HG03097 (cell line): Measurements from ENCODE around the gene FGGY.

Source experiments
- ATAC-seq: cut with Tn5 transposase; IDR thresholded peaks from one replicate; pipeline ENCODE4 v1.9.1; 2021; ENCODE audit not compliant: unreplicated experiment, low FRiP score

Gene FGGY

DNA sequence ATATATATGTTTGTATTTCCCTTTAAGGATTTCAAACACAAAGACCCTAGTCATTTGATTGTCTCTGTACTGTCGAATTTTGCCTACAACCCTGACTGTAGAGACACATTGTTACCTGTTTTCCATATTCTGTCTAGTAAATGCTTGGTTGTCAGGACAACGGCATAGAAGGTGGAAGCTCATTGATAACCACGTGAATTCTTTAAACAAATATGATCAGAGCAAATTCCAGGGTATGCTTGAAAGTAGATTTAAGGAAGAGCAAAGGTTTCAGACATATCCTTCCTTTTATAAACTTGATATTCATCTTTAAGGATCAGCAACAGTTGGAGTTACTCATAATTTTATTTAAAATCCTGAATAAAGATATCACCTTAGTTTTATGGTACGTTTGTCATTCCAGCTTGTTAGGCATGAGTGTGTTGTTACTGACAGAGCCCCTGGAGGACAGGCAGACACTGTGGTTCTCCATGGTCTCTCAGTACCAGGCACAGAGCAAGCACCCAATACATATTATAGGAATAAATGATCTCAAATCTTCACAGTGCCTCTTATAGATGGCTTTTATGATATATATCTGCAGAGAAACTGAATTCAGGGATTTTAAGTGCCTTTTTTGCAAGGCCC lies 203.2 kb downstream of the FGGY start:
- ATAC-seq = no peak

DNA sequence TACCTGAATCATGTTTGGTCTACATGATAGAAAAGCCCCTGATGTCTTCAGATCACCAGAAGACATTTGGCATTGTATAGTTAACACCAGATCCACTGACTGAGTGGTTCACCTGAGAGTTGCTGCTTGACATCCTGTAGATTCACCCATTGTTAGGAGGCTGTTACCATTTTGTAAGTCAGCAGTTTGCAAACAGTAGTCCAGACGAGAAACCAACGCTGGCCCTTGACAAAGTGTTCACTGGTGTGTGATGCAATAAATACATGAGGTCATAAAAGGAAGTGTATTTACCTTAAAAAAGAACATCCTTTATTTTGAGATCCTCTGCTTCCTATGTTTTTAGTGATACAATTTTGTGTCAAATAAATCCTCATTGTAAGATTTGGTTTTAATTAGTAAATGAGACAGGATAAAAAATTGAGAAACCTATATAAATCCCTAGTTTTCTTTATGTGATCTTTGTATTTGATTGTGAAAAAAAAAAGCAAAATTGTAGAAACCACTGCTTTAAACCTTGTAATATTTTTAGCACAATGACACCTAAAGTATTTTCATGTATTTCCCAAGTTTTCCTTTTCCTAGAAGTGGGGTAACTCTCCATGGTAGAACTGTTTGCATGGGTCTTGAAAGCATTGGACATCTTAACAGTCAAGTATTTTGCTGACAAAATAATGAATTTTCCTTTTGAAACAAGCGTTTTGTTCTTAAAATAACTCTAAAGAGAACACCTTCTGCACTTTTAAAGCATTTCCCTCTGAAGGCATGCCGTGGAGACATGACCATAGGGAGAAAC lies 204.3 kb downstream of the FGGY start:
- ATAC-seq = no peak

DNA sequence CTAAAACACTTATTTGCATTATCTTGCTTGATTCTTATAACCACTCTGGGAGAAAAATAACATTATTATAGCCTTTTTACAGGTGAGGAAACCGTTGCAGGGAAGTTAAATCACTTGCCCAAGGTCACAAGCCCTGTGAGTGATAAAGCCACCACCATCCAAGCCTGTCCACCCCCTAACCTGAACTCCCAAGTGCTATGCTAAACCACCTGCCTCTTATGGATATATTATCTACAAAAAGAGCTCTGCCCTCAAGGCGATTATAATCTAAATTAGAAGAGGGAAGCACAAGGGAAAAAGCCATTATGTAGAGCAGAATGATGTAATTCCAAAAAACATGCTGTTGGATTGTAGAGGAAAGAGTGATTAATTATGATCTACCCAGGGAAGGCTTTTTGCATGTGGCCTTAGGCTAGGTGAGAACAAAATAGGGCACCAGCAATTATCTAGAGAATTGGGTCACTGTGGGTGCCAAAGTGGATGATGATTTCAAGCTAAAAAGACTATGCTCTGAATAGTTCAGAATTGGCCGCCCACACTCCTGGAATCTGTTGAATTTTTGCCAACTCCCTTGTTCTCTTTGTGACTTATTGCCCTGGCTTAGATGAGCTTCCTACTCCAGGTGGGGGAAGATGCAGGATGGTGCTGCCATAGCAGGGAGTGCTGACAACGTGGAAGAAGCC lies 205.3 kb downstream of the FGGY start:
- no peak for ATAC-seq

DNA sequence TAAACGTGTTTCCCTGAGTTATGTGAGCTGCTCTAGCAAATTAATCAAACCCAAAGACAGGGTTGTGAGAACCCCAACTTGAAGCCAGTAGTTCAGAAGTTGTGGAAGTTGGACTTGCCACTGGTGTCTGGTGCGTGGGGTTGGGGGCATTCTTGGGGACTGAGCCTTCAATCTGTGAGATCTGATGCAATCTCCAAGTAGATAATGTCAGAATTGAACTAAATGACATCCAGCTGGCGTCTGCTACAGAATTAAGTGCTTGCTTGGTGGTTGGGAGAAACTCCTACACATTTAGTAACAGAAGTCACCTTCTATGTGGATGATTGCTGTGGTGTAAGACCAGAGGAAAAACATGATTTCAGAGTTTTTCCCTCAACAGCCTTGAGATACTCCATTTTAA lies 207.4 kb downstream of the FGGY start:
- no peak for ATAC-seq

GRCh38 chr1:59505596-59506028 lies 208.7 kb downstream of the FGGY start:
- no peak for ATAC-seq

GRCh38 chr1:59506952-59507351 lies 210.1 kb downstream of the FGGY start:
- peak; percentile 74 for ATAC-seq

DNA sequence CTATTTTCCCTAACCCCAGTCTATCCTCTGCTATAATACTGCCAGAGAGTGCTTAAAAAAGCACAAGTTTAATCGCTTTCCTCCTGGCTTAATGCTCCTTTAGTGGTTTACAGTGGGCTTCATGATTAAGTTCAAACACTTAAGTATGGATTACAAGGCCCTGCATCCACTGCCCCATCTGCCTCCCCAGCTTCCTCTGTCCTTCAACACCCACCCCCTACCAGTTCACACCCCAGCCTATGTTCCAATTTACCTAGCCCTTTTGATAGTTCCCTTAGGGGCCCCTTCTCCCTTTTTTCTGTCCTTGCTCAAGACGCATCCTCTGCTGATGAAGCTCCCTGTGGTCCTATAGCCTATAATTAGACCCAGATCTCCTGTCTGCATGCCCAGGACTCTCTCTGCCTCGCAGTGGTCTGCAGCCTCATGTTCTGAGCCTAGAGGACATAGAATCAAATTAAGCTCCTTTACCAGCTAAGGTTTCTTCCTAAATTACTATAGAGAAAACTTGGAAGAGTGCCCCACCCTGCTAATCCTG lies 212.5 kb downstream of the FGGY start:
- ATAC-seq = no peak

GRCh38 chr1:59510249-59510648 lies 213.4 kb downstream of the FGGY start:
- no peak for ATAC-seq

DNA sequence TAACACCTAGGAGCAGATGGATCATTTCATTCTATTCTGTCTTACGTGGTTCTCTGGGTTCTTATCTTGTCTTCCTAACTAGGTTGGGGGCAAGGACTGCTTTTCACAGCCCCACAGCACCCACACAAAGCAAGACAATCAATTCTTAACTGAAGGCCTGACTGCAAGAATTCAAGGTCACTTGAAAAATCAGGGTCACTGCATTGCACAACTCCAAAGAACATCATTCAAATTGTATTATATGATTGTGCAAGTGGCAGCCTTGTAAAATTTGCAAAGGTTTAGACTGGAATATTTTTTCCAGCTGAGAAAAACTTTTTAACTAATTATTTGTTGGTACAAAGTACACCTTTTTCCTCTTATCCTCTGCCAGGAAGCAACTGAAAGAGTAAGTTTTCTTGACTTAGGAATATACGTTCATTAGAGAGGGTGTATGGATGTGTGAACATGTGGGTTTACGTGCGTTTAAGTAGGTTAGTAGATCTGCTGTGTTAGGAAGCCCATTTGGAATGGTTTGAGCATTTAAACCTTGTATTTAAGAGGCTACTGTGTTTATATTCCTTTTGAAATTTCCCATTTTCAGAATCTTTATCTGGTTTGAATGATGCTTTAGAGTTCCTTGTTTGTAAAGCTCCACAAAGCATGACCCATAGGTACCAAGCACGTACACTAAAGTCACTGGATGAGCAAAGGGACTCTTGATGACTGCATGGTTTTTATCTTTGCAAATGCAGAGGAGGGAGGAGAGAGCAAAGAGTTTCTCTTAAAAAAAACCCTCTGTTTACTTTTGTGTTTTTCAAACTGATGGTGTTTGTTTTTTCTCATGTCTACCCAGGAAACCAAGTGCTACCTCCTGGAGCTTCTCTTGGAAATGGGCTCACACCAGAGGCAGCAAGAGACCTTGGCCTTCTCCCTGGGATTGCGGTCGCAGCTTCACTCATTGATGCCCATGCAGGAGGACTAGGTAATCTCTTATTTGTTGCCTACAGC lies 214.9 kb downstream of the FGGY start:
- no peak for ATAC-seq

DNA sequence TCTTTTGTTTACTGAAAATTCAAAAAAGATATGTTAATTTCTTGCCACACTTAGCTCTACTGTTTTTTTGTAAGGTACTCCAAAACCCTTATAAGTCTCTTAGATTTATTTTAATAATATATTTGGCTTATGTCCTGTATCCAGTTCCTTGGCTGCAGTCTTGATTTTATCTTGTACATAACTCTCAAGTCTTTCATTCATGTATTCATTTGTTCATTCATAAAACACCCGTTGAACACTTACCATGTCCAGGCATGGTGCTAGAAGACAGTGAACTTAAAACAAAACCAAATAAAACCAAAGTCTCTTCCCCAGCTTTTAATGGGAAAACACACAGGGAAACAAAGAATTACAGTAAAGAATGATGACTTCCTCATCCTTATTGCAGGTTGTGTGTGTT lies 215.8 kb downstream of the FGGY start:
- no peak for ATAC-seq

GRCh38 chr1:59514061-59514909 lies 217.4 kb downstream of the FGGY start:
- no peak for ATAC-seq

DNA sequence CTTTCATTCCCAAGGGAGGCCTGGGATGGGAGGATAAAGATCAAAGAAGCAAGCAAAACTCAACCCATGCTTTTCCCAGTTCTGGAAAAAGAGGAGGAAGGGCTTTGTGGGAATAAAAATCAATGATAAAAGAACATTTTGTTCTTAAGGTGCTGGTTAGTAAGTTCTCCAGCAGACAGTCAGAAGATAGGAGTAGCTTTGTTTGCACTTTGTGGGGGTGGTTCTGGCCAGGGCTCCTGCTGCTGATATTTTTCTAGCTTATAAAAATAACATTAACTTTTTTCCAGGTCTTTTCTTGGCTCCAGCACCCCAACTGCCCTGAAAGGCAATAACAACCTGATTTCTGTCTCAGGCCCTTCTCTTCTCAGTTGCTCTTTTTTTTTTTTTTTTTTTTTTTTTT lies 220.0 kb downstream of the FGGY start:
- no peak for ATAC-seq

DNA sequence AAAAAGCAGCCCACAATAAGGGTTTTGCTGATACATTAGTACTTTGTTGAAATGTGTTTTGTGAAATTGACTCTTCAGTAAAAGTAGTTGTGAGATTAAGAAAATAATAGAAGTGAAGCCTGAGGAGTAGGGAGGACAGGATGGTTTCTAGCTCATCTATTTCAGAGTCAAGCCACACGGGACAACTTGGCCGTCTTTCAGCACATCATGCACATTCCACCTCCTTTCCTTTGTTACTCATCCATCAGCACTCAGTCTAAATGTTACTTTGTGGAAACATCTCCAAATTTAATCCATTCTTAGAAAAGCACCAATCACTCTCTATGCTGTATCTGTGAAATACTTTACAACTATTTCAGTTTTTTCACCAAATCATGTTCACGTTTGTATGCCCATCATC lies 223.3 kb downstream of the FGGY start:
- no peak for ATAC-seq

DNA sequence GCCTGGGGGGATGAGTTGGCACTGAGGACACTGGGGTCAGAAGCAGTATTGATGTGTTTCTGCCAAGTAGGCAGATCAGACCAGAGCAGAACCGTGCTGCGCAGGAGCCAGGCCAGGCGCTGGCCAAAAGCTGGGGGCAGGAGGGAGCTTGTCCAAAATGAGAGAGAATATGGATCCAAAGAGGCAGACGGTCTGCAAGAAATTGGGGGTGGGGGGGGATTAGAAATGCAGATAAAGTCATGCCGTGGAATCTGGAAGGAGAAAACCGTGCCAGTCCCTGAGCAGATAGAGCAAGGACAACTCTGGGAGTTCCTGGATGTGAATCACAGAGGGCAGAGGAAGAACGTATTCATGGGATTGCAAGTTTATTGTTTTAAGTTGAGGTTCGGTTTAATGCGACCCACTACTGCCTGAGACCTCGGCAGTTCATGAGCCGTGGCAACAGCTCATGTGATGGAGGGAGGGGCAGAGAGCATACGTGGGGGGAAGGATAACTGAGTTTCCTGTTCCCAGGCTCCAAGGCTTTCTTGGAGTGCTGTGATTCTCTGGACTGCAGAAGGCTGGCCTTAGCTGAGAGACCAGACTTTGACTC lies 224.0 kb downstream of the FGGY start:
- ATAC-seq = no peak

DNA sequence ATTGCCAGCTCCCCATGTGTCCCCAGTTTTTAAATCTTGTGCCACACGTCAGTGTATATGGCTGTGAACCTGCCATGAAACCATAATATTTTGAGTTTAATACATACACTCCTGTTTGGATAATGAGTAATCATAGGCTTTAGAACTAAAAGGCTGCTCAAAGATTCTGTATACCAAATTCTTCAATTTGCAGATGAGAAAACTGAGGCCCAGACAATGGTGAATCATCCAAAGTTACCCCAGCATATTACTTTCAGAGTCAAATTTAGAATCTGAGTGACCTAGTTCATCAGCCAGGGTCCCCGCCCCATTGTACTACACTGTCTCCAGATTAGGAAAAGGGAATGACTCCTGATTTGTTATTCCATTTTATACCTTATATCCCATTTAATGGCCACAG lies 224.6 kb downstream of the FGGY start:
- no peak for ATAC-seq

DNA sequence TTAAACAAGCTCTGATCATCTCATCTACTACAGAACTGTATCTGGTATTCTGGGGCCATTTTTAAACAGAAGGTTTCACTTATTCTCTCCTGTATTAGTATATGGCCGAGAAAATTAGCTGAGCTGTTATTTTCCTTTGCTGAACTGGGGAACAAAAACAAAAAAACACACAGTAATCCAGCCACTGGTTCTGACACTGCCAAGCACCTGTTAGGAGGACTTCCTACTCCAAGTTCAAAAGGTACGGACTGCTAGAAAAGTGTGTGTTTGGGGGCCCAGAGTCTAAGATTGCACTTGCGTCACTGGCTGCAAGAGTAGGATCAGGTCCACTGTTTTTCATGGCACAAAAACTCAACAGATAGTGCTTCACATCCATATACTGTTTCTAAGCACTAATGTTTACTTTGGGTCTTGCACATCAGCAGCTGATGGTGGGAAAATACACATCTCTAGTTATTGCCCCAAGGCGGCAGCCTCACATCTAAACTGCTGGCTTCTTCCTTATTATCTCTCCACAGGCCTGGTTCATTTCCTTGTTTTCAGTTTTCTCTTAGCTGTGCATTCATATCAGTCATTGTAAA lies 226.1 kb downstream of the FGGY start:
- no peak for ATAC-seq

DNA sequence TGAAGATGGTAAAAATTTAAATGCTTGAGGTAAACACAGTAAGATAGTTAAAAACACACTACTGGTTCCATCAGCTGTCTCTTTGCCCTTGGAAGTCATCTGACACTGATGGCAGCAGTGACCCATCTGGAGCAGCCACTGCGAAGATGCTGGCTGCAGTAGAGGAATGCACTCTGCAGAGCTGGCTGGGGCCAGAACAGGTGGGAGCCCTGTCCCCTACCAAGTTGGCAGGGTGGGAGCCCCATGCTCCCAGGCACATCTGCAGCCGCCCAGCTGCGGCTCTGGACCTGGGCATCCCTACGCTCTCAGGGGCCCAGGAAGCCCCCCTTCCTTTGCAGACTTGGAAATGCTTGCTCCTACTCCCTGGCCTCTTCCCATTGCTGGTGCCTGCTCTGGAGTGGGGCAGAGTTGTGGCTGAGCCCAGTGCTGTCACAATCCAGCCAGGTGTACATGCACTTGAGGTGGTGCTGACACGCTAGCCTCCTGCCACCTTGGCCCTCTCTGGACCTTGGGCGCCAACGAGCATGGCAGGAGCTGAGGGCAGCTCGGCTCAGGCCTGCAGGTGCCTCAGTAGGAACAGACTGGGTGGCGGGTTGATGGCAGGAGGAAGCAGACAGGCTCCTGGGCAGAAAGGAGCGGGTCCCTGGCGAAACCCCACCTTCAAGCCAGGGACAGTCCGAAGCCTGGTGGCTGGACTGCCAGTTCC lies 227.0 kb downstream of the FGGY start:
- ATAC-seq = no peak

- ATAC-seq = no peak
Observed at GRCh38 chr1:59526240-59526639, 229.3 kb downstream of the FGGY start.
